H9 (cell line): Measurements from ENCODE around the gene DPYD. TPM values are rescaled to one million over a fixed set of nuclear protein-coding genes. Genes with fewer than 3 reads are reported as not detected.

Source experiments
- DNase-seq: peaks from one replicate; pipeline ENCODE4 v3.0.0-alpha.2; 2017
- H2AFZ ChIP-seq: one replicate; pipeline ENCODE4 v1.6.1; 2013; ENCODE audit warnings: mild to moderate bottlenecking, low read length, control low read depth, moderate library complexity
- H2AK5ac ChIP-seq: 2 replicates; pipeline ENCODE4 v1.6.1; 2013; ENCODE audit warnings: low read length, control low read depth, mixed read lengths; ENCODE audit not compliant: insufficient read length
- H2BK120ac ChIP-seq: one replicate; pipeline ENCODE4 v1.6.1; 2013; ENCODE audit warnings: low read depth, mild to moderate bottlenecking, low read length, control low read depth, inconsistent platforms; ENCODE audit not compliant: poor library complexity, severe bottlenecking
- H2BK12ac ChIP-seq: 2 replicates; pipeline ENCODE4 v1.6.1; 2013; ENCODE audit warnings: low read length, control low read depth, mixed read lengths, low read depth; ENCODE audit not compliant: insufficient read length
- H2BK15ac ChIP-seq: 2 replicates; pipeline ENCODE4 v1.6.1; 2013; ENCODE audit warnings: low read depth, low read length, control low read depth
- H2BK20ac ChIP-seq: one replicate; pipeline ENCODE4 v1.6.1; 2013; ENCODE audit warnings: low read depth, mild to moderate bottlenecking, low read length, control low read depth, inconsistent platforms; ENCODE audit not compliant: poor library complexity, severe bottlenecking
- H2BK5ac ChIP-seq: 2 replicates; pipeline ENCODE4 v1.6.1; 2013; ENCODE audit warnings: low read length, control low read depth, mixed read lengths; ENCODE audit not compliant: insufficient read length
- H3K14ac ChIP-seq: 2 replicates; pipeline ENCODE4 v1.6.1; 2013; ENCODE audit warnings: low read length, control low read depth; ENCODE audit not compliant: insufficient read depth
- H3K18ac ChIP-seq: 2 replicates; pipeline ENCODE4 v1.6.1; 2013; ENCODE audit warnings: low read depth, mild to moderate bottlenecking, mixed read lengths, low read length, control low read depth; ENCODE audit not compliant: insufficient read length
- H3K23ac ChIP-seq: 2 replicates; pipeline ENCODE4 v1.6.1; 2013; ENCODE audit warnings: low read length, control low read depth, mixed read lengths, low read depth; ENCODE audit not compliant: insufficient read length
- H3K23me2 ChIP-seq: 2 replicates; pipeline ENCODE4 v1.6.1; 2013; ENCODE audit warnings: low read depth, mild to moderate bottlenecking, mixed read lengths, low read length, control low read depth; ENCODE audit not compliant: insufficient read length, poor library complexity, severe bottlenecking
- H3K27ac ChIP-seq: 2 replicates; pipeline ENCODE4 v1.5.1; 2013; ENCODE audit warnings: low read length, control low read depth, mixed read lengths, low read depth; ENCODE audit not compliant: insufficient read length
- H3K27me3 ChIP-seq: 2 replicates; pipeline ENCODE4 v1.6.1; 2013; ENCODE audit warnings: low read length, control low read depth, inconsistent platforms; ENCODE audit not compliant: insufficient read depth
- H3K4ac ChIP-seq: 2 replicates; pipeline ENCODE4 v1.6.1; 2013; ENCODE audit warnings: low read depth, mild to moderate bottlenecking, control low read depth, inconsistent platforms, low read length, moderate library complexity
- H3K4me1 ChIP-seq: 2 replicates; pipeline ENCODE4 v1.6.1; 2013; ENCODE audit warnings: low read length, control low read depth, inconsistent platforms; ENCODE audit not compliant: insufficient read depth
- H3K4me2 ChIP-seq: 2 replicates; pipeline ENCODE4 v1.6.1; 2013; ENCODE audit warnings: low read length, control low read depth, mixed read lengths; ENCODE audit not compliant: insufficient read length, insufficient read depth
- H3K56ac ChIP-seq: 2 replicates; pipeline ENCODE4 v1.6.1; 2013; ENCODE audit warnings: low read depth, mild to moderate bottlenecking, mixed read lengths, low read length, control low read depth; ENCODE audit not compliant: insufficient read length
- H3K79me1 ChIP-seq: 2 replicates; pipeline ENCODE4 v1.6.1; 2013; ENCODE audit warnings: low read depth, mild to moderate bottlenecking, moderate library complexity, low read length, control low read depth, inconsistent platforms; ENCODE audit not compliant: insufficient read depth, poor library complexity, severe bottlenecking
- H3K79me2 ChIP-seq: 2 replicates; pipeline ENCODE4 v1.6.1; 2013; ENCODE audit warnings: low read length, control low read depth, inconsistent platforms; ENCODE audit not compliant: insufficient read depth
- H3K9ac ChIP-seq: 2 replicates; pipeline ENCODE4 v1.6.1; 2013; ENCODE audit warnings: low read length, control low read depth, mixed read lengths; ENCODE audit not compliant: insufficient read length; ENCODE audit errors: extremely low read depth
- H3K9me3 ChIP-seq: one replicate; pipeline ENCODE4 v1.6.1; 2013; ENCODE audit warnings: low read depth, low read length, inconsistent platforms; ENCODE audit not compliant: control insufficient read depth
- H3T11ph ChIP-seq: one replicate; pipeline ENCODE4 v1.6.1; 2013; ENCODE audit warnings: mild to moderate bottlenecking, low read length, control low read depth, inconsistent platforms
- H4K20me1 ChIP-seq: one replicate; pipeline ENCODE4 v1.6.1; 2013; ENCODE audit not compliant: control insufficient read depth, insufficient read length, insufficient read depth
- H4K5ac ChIP-seq: 2 replicates; pipeline ENCODE4 v1.6.1; 2013; ENCODE audit warnings: low read depth, mild to moderate bottlenecking, mixed read lengths, low read length, control low read depth; ENCODE audit not compliant: insufficient read length
- H4K8ac ChIP-seq: replicated peaks from 2 replicates; pipeline ENCODE4 v1.6.1; 2013; ENCODE audit warnings: low read length, control low read depth, mixed read lengths, low read depth; ENCODE audit not compliant: insufficient read length
- H4K91ac ChIP-seq: 2 replicates; pipeline ENCODE4 v1.6.1; 2013; ENCODE audit warnings: low read depth, mild to moderate bottlenecking, moderate library complexity, mixed read lengths, low read length, control low read depth; ENCODE audit not compliant: insufficient read length
- H3K27ac Mint-ChIP-seq, 3 experiments: 2 replicates in 2 of 3; 3 replicates in 1 of 3; pipeline ENCODE4 v1.8.0; 2020 to 2021; ENCODE audit warnings: mixed read lengths in 3 of 3, mild to moderate bottlenecking in 1 of 3, moderate library complexity in 1 of 3
- H3K27me3 Mint-ChIP-seq: 2 replicates; pipeline ENCODE4 v1.8.0; 2021; ENCODE audit warnings: low read depth, mild to moderate bottlenecking, moderate library complexity, mixed read lengths
- H3K36me3 Mint-ChIP-seq, 3 experiments: 2 replicates in 2 of 3; 3 replicates in 1 of 3; pipeline ENCODE4 v1.8.0; 2020 to 2021; ENCODE audit warnings: low read depth in 3 of 3, mixed read lengths in 3 of 3; ENCODE audit not compliant: insufficient read depth in 1 of 3
- H3K4me1 Mint-ChIP-seq, 2 experiments: 2 replicates each; pipeline ENCODE4 v1.8.0; 2020; ENCODE audit warnings: mixed read lengths in 2 of 2
- H3K4me3 Mint-ChIP-seq, 2 experiments: 2 replicates in 1 of 2; 3 replicates in 1 of 2; pipeline ENCODE4 v1.8.0; 2020 to 2021; ENCODE audit warnings: mild to moderate bottlenecking in 2 of 2, mixed read lengths in 2 of 2, moderate library complexity in 1 of 2
- H3K9me3 Mint-ChIP-seq, 2 experiments: 2 replicates in 1 of 2; 3 replicates in 1 of 2; pipeline ENCODE4 v1.8.0; 2020; ENCODE audit warnings: mild to moderate bottlenecking in 2 of 2, mixed read lengths in 2 of 2, moderate library complexity in 1 of 2
- CTCF ChIP-seq: fragments of 200-600 bp; sonication (generic); conservative IDR thresholded peaks from 3 replicates; pipeline ENCODE4 v1.8.0; 2021; ENCODE audit warnings: antibody characterized with exemption, mild to moderate bottlenecking
- whole genome bisulfite sequencing: extraction: QIAGEN DNeasy Blood & Tissue Kit; methylation state at CpG from one replicate; pipeline ENCODE4 v1.1.7; 2013; ENCODE audit warnings: missing lambda C conversion rate, low lambda C conversion rate, mixed read lengths; ENCODE audit not compliant: insufficient read length; ENCODE audit errors: extremely low coverage; 5-methylcytosine and 5-hydroxymethylcytosine counted together
- total RNA-seq: library from RNA; stranded (reverse); gene quantifications from 2 replicates; pipeline ENCODE4 v1.2.1, GENCODE V29; 2021

DPYD gene
- total RNA-seq, 1 experiment from 2014 or later: 0.37 TPM

- no peak overlapping the region for H2AK5ac ChIP-seq
- no peak overlapping the region for H3K14ac ChIP-seq
- H3K4me2 ChIP-seq: no peak overlapping the region
These were observed 348.3 kb downstream of the DPYD start for GRCh38 chr1:97572561-97572960.

More at GRCh38 chr1:97572561-97572960, 348.3 kb downstream of the DPYD start:
- Histone ChIP-seq H3K79me1 (no peaks in the 10 kb centered on the region), H3K23me2 (no peaks in the 10 kb centered on the region), H2BK15ac (no peak overlapping the region), H3K18ac (no peak overlapping the region), H4K5ac (no peak overlapping the region), H3K56ac (no peak overlapping the region), H3K4ac (no peak overlapping the region), H3K27ac (no peak overlapping the region), H3K79me2 (no peaks in the 10 kb centered on the region), H3T11ph (no peak overlapping the region), H2BK20ac (no peak overlapping the region), H4K91ac (no peak overlapping the region), H3K9ac (no peak overlapping the region), H3K27me3 (no peaks in the 10 kb centered on the region), H3K23ac (no peak overlapping the region), H2BK5ac (no peak overlapping the region), H4K8ac (no peak overlapping the region), H4K20me1 (no peaks in the 10 kb centered on the region), H2BK12ac (no peak overlapping the region), H3K9me3 (no peaks in the 10 kb centered on the region), H3K4me1 (no peaks in the 10 kb centered on the region), H2AFZ (no peak overlapping the region), H2BK120ac (no peak overlapping the region)
- TF ChIP-seq CTCF: no peak
- Mint-ChIP-seq H3K27ac (no peak overlapping the region), H3K4me3 (no peak overlapping the region), H3K36me3 (no peaks in the 10 kb centered on the region), H3K4me1 (peaks cover 0 to under 1% of the 10 kb centered on the region in 2 experiments; a peak in 2 of 4 replicates), H3K9me3 (no peaks in the 10 kb centered on the region), H3K27me3 (no peaks in the 10 kb centered on the region)
- WGBS: no CpG with 5 or more reads among the region's 1 CpG
- no peak for DNase-seq
